Measurements from ENCODE around the gene NID2. TPM values are rescaled to one million over a fixed set of nuclear protein-coding genes. Genes with fewer than 3 reads are reported as not detected.

Gene NID2
- total and polyA plus RNA-seq, 2 donors (not counting 1 experiment from before 2014, with no cell fraction given): not detected

DNA sequence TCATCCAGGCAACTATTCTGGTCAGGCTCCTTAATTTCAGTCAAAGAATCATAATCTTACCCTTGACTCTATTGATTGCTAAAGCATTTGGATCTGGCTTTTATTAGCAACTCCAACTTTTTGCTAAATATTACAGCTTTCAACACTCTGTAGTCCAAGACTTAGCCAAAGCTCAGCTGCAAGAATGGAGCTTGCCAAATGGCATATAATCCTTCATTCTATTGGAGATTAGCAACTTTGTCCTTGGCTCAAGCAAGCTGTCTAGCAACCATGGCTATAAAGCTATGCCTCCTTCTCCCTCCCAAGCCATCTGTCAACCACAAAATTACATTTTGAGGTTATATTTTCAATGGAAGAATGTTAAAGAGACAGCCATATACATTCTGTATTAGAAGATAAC lies 23.1 kb upstream of the NID2 start:
- DNase-seq: no peak
- intact Hi-C loops (cut with micrococcal nuclease): no loop called here

DNA sequence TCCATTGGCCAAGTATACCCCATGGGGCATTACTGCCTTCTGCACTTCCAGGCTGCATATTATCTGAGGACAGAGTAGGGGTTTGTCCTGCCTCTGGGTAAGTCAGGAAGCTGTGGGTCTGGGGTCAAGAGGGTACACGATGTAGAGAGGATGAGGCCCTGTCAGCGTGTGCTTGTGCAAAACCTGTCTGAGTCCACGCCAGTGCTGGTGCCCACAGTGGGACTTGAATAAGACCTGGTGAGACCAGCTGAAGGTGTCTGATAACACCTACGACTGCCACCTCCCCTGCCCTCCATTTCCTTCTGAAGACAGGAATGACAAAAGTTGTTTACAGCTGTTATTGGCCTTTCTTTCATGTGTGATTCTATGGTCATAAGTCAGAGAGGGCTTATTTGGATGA lies 22.1 kb upstream of the NID2 start:
- Histone ChIP-seq H3K36me3 (replicated peaks in 1 of 2; ENCODE audit: control extremely low read depth in 1 of 2, control insufficient read depth in 1 of 2, extremely low read depth in 1 of 2, insufficient read depth in 2 of 2, low read length in 1 of 2) (no peaks in the 10 kb centered on the region), H4K20me1 (ENCODE audit: control insufficient read depth, insufficient read depth, low read length, poor library complexity, severe bottlenecking) (no peaks in the 10 kb centered on the region), H3K4me3 (ENCODE audit: control extremely low read depth in 1 of 5, extremely low read depth in 1 of 5, insufficient read depth in 1 of 5, low read depth in 2 of 5, low read length in 4 of 5) (no peak overlapping the region), H3K27ac (ENCODE audit: low read length in 2 of 2) (no peak overlapping the region), H3K9ac (ENCODE audit: low read length) (no peak overlapping the region), H3K27me3 (replicated peaks in 1 of 4; ENCODE audit: control extremely low read depth in 1 of 4, control insufficient read depth in 3 of 4, insufficient read depth in 4 of 4, low read length in 3 of 4) (peaks cover 0 to 3% (median 0%) of the 10 kb centered on the region in 4 experiments), H3K9me3 (ENCODE audit: control extremely low read depth in 1 of 3, control insufficient read depth in 2 of 3, insufficient read depth in 1 of 3, low read length in 2 of 3) (no peaks in the 10 kb centered on the region), H3K79me2 (ENCODE audit: control insufficient read depth, insufficient read depth, low read length) (no peaks in the 10 kb centered on the region), H3K4me2 (replicated peaks; ENCODE audit: low read depth, low read length, poor library complexity, severe bottlenecking) (no peak overlapping the region), H3K4me1 (ENCODE audit: control insufficient read depth in 2 of 2, insufficient read depth in 2 of 2, low read length in 2 of 2) (no peaks in the 10 kb centered on the region), H2AFZ (ENCODE audit: insufficient read depth, low read depth, low read length, poor library complexity, severe bottlenecking) (no peak overlapping the region)
- DNase-seq (no peak), ATAC-seq (ENCODE audit: low read depth) (no peak)
- Mint-ChIP-seq H3K27ac (no peak overlapping the region), H3K9me3 (ENCODE audit: insufficient read depth) (no peaks in the 10 kb centered on the region), H3K4me3 (no peak overlapping the region), H3K4me1 (no peaks in the 10 kb centered on the region), H3K27me3 (peaks cover 25% of the 10 kb centered on the region)
- TF ChIP-seq, protein P1, sequence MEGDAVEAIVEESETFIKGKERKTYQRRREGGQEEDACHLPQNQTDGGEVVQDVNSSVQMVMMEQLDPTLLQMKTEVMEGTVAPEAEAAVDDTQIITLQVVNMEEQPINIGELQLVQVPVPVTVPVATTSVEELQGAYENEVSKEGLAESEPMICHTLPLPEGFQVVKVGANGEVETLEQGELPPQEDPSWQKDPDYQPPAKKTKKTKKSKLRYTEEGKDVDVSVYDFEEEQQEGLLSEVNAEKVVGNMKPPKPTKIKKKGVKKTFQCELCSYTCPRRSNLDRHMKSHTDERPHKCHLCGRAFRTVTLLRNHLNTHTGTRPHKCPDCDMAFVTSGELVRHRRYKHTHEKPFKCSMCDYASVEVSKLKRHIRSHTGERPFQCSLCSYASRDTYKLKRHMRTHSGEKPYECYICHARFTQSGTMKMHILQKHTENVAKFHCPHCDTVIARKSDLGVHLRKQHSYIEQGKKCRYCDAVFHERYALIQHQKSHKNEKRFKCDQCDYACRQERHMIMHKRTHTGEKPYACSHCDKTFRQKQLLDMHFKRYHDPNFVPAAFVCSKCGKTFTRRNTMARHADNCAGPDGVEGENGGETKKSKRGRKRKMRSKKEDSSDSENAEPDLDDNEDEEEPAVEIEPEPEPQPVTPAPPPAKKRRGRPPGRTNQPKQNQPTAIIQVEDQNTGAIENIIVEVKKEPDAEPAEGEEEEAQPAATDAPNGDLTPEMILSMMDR (IDR thresholded peaks at IDR 0.05): no peak
- no peak for TF ChIP-seq EZH2 (IDR thresholded peaks at IDR 0.05; ENCODE audit: borderline replicate concordance, insufficient read depth, low read depth, low read length, poor library complexity, severe bottlenecking)
- POLR2A ChIA-PET: no interaction called here
- 77% methylated on average over 3 of the region's 4 CpGs for WGBS (ENCODE audit: insufficient coverage)
- intact Hi-C loops (cut with micrococcal nuclease): no loop called here
- CTCF ChIA-PET: no interaction called here

More for the DNA sequence above, 23.1 kb upstream of the NID2 start:
- no peaks in the 10 kb centered on the region for H4K20me1 ChIP-seq (ENCODE audit: control insufficient read depth, insufficient read depth, low read length, poor library complexity, severe bottlenecking)
- H3K4me2 ChIP-seq (replicated peaks; ENCODE audit: low read depth, low read length, poor library complexity, severe bottlenecking): no peak overlapping the region
- H3K9ac ChIP-seq (ENCODE audit: low read length): no peak overlapping the region
- H3K9me3 ChIP-seq (ENCODE audit: control extremely low read depth in 1 of 3, control insufficient read depth in 2 of 3, insufficient read depth in 1 of 3, low read length in 2 of 3): no peaks in the 10 kb centered on the region
- no peak overlapping the region for H3K27ac Mint-ChIP-seq
- H3K4me3 Mint-ChIP-seq: no peak overlapping the region
- TF ChIP-seq, protein P1 (IDR thresholded peaks at IDR 0.05): no peak
- no peak for TF ChIP-seq EZH2 (IDR thresholded peaks at IDR 0.05; ENCODE audit: borderline replicate concordance, insufficient read depth, low read depth, low read length, poor library complexity, severe bottlenecking)
- no peaks in the 10 kb centered on the region for H3K9me3 Mint-ChIP-seq (ENCODE audit: insufficient read depth)
- CTCF ChIA-PET: no interaction called here
- no peaks in the 10 kb centered on the region for H3K4me1 ChIP-seq (ENCODE audit: control insufficient read depth in 2 of 2, insufficient read depth in 2 of 2, low read length in 2 of 2)
- H3K4me3 ChIP-seq (ENCODE audit: control extremely low read depth in 1 of 5, extremely low read depth in 1 of 5, insufficient read depth in 1 of 5, low read depth in 2 of 5, low read length in 4 of 5): no peak overlapping the region
- peaks cover 0 to 3% (median 0%) of the 10 kb centered on the region in 4 experiments for H3K27me3 ChIP-seq (replicated peaks in 1 of 4; ENCODE audit: control extremely low read depth in 1 of 4, control insufficient read depth in 3 of 4, insufficient read depth in 4 of 4, low read length in 3 of 4)
- POLR2A ChIA-PET: no interaction called here
- no peaks in the 10 kb centered on the region for H3K79me2 ChIP-seq (ENCODE audit: control insufficient read depth, insufficient read depth, low read length)
- no peak overlapping the region for H3K27ac ChIP-seq (ENCODE audit: low read length in 2 of 2)
- no peaks in the 10 kb centered on the region for H3K36me3 ChIP-seq (replicated peaks in 1 of 2; ENCODE audit: control extremely low read depth in 1 of 2, control insufficient read depth in 1 of 2, extremely low read depth in 1 of 2, insufficient read depth in 2 of 2, low read length in 1 of 2)
- ATAC-seq (ENCODE audit: low read depth): no peak
- peaks cover 25% of the 10 kb centered on the region for H3K27me3 Mint-ChIP-seq
- no peak overlapping the region for H2AFZ ChIP-seq (ENCODE audit: insufficient read depth, low read depth, low read length, poor library complexity, severe bottlenecking)
- H3K4me1 Mint-ChIP-seq: no peaks in the 10 kb centered on the region

Data from B cell (primary cell).